Measurements from ENCODE around the gene CDC14A.

CDC14A gene

DNA sequence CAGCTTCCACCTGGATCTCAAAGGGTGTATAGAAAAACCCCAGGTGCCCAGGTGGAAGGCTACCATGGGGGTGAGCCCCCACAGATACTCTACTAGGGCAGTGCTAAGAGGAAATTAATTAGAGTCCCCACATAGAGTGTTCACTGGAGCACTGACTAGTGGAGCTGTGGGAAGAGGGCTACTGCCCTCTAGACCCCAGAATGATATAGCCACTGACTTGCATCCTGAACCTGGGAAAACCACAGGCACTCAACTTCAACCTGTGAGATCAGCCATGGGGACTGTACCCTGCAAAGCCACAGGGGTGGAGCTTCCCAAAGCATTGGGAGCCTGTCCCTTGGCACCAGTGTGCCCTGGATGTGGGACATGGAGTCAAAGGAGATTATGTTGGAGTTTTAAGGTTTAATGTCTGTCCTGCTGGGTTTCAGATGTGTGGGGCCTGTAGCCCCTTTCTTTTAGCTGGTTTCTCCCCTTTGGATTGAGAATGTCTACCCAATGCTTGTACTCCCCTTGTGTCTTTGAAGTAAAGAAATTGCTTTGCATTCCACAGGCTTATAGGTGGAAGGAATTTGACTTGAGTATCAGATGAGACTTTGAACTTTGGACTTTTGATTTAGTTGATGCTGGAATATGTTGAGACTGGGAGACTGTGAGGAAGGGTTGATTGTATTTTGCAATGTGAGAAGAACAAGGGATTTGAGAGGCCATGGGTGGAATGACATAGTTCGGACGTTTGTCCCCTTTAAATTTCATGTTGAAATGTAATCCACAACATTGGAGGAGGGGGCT is 31.8 kb upstream of the CDC14A start:
- Histone ChIP-seq H3K4me3 (no peak overlapping the region), H3K9me3 (peaks cover 0 to 19% (median 11%) of the 10 kb centered on the region in 3 donors), H3K4me1 (no peaks in the 10 kb centered on the region), H3K27me3 (no peaks in the 10 kb centered on the region), H3K27ac (no peak overlapping the region), H3K36me3 (no peaks in the 10 kb centered on the region)
- TF ChIP-seq, protein P1, sequence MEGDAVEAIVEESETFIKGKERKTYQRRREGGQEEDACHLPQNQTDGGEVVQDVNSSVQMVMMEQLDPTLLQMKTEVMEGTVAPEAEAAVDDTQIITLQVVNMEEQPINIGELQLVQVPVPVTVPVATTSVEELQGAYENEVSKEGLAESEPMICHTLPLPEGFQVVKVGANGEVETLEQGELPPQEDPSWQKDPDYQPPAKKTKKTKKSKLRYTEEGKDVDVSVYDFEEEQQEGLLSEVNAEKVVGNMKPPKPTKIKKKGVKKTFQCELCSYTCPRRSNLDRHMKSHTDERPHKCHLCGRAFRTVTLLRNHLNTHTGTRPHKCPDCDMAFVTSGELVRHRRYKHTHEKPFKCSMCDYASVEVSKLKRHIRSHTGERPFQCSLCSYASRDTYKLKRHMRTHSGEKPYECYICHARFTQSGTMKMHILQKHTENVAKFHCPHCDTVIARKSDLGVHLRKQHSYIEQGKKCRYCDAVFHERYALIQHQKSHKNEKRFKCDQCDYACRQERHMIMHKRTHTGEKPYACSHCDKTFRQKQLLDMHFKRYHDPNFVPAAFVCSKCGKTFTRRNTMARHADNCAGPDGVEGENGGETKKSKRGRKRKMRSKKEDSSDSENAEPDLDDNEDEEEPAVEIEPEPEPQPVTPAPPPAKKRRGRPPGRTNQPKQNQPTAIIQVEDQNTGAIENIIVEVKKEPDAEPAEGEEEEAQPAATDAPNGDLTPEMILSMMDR (IDR thresholded peaks at IDR 0.05) = no peak
- no peak for DNase-seq
- intact Hi-C loops (cut with DNase I; ENCODE audit: low total_unique reads) = no loop called here

DNA sequence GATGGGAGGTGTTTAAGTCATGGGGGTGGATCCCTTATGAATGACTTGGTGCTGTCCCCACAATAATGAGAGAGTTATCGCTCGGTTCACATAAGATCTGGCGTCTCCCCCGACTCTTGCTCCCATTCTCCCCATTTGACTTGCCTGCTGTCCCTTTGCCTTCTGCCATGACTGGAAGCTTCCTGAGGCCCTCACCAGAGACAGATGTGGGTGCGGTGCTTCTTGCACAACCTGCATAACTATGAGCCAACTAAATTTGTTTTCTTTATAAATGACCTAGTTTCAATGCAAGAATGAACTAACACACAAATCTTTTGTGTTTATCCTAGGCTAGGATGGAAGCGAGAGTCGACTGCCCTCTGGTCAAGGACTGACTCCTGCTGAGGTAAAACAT is 31.2 kb upstream of the CDC14A start:
- H3K4me3 ChIP-seq = no peak overlapping the region
- TF ChIP-seq, protein P1 (IDR thresholded peaks at IDR 0.05) = no peak

DNA sequence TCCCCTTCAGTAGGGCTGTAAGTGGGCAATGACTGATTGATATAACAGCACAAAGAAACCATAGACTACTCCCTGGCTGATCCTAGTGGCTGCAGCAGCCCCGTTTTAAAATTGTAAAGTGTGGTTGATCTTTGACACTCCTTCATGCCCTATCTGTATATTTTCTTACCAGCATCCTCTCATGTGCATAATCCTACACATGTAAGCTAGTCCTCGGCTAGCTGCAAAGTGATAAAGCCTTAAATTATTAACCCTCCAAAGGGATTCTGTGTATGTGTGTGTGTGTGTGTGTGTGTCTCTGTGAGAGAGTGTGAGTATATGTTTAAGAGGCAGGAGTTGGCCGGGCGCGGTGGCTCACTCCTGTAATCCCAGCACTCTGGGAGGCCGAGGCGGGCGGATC is 30.8 kb upstream of the CDC14A start:
- Histone ChIP-seq H3K4me1 (no peaks in the 10 kb centered on the region), H3K27me3 (no peaks in the 10 kb centered on the region), H3K36me3 (no peaks in the 10 kb centered on the region), H3K27ac (no peak overlapping the region), H3K9me3 (peaks cover 0 to 14% (median 11%) of the 10 kb centered on the region in 3 donors), H3K4me3 (no peak overlapping the region)
- intact Hi-C loops (cut with DNase I; ENCODE audit: low total_unique reads) = no loop called here
- no peak for DNase-seq
- TF ChIP-seq, protein P1 (IDR thresholded peaks at IDR 0.05) = no peak

More for the DNA sequence above, 31.2 kb upstream of the CDC14A start:
- Histone ChIP-seq H3K36me3 (no peaks in the 10 kb centered on the region), H3K27me3 (no peaks in the 10 kb centered on the region), H3K9me3 (peaks cover 0 to 15% (median 11%) of the 10 kb centered on the region in 3 donors), H3K27ac (no peak overlapping the region), H3K4me1 (no peaks in the 10 kb centered on the region)
- no peak for DNase-seq
- intact Hi-C loops (cut with DNase I; ENCODE audit: low total_unique reads) = no loop called here

DNA sequence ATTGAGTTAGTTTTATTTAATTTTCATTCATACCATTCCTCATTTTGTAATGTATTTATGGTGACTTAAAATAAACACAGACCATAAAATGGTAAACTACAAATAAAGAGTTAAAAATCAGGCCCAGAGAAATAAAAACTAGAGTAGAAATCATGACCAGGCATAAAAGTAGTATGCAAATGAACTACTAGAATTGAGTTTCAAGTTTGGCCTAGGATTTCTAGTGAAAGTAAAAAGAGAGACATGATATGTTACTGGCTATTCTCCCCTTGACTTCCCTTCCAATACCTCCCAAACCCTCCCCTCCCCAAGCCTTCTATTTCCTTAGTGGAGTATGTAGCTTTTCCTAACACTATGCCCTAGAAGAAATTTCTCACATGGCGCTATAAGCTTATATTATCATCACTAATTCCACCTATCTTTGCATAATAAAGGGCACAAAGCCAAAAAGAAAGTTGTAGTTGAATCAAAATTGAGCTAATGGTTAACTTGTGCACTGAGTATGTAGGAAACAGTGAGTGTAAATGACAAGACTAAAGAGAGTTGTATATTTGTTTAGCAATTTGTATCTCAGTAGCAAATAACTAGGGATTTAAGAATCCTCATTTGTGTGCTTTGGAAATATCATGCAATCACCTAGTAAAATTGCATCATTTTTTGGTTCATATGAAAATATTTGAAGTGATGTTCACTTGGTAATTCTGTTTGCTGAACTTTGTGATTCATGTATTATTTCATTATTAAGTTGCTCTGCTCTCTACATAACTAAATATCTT is 29.7 kb upstream of the CDC14A start:
- intact Hi-C loops (cut with DNase I; ENCODE audit: low total_unique reads) = no loop called here
- no peak for DNase-seq

DNA sequence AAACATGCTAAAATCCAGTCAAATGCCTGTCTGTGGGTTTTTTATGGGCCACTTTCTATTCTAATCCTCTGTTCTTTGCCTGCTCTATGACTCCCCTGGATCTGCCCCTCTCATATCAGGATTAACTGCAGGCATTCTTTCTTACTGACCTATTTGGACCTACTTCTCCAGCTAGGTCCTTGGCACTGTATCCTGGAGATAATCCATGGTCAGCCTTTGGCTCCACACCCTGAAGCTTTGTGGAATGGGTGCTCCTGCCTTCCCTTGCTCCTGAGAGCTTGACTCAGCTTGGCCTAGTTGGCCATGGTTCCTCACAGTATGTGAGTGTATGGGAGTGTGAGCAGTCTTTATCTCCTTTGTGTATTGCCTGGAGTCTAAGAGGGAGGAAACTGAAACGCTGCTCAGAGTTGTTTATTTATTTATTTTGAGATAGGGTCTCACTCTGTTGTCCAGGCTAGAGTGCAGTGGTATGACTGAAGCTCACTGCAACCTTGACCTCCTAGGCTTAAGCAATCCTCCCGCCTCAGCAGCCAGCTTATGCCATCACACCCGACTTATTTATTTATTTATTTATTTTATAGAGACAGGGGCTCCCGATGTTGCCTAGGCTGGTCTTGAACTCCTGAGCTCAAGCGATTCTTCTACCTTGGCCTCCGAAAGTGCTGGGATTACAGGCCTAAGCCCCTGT is 28.7 kb upstream of the CDC14A start:
- Histone ChIP-seq H3K27me3 (no peaks in the 10 kb centered on the region), H3K27ac (no peak overlapping the region), H3K4me3 (no peak overlapping the region), H3K36me3 (no peaks in the 10 kb centered on the region), H3K4me1 (no peaks in the 10 kb centered on the region), H3K9me3 (peaks cover 0 to 13% (median 11%) of the 10 kb centered on the region in 3 donors)
- intact Hi-C loops (cut with DNase I; ENCODE audit: low total_unique reads) = no loop called here
- DNase-seq = no peak
- TF ChIP-seq, protein P1 (IDR thresholded peaks at IDR 0.05) = no peak

More for the DNA sequence above, 29.7 kb upstream of the CDC14A start:
- Histone ChIP-seq H3K4me3 (no peak overlapping the region), H3K9me3 (peaks cover 0 to 14% (median 11%) of the 10 kb centered on the region in 3 donors), H3K27ac (no peak overlapping the region), H3K27me3 (no peaks in the 10 kb centered on the region), H3K36me3 (no peaks in the 10 kb centered on the region), H3K4me1 (no peaks in the 10 kb centered on the region)
- TF ChIP-seq, protein P1 (IDR thresholded peaks at IDR 0.05) = no peak

Measured in tibial artery (tissue), 4 donors.